NCI-H460 (cell line): ENCODE measurements around the gene ADAM12. TPM values are rescaled to one million over a fixed set of nuclear protein-coding genes. Genes with fewer than 3 reads are reported as not detected.

Source experiments
- DNase-seq: peaks from one replicate; pipeline ENCODE4 v3.0.0-alpha.2; 2016; ENCODE audit warnings: low read depth; ENCODE audit errors: extremely low read depth
- total RNA-seq: library from RNA; depleted of rRNA; stranded (reverse); fragments of >200 nt; shearing (Covaris generic); gene quantifications from 2 replicates; pipeline ENCODE4 v1.2.3, GENCODE V29; 2014

Gene ADAM12
- total RNA-seq, 1 experiment from 2014 or later, result 1.1 TPM

DNA sequence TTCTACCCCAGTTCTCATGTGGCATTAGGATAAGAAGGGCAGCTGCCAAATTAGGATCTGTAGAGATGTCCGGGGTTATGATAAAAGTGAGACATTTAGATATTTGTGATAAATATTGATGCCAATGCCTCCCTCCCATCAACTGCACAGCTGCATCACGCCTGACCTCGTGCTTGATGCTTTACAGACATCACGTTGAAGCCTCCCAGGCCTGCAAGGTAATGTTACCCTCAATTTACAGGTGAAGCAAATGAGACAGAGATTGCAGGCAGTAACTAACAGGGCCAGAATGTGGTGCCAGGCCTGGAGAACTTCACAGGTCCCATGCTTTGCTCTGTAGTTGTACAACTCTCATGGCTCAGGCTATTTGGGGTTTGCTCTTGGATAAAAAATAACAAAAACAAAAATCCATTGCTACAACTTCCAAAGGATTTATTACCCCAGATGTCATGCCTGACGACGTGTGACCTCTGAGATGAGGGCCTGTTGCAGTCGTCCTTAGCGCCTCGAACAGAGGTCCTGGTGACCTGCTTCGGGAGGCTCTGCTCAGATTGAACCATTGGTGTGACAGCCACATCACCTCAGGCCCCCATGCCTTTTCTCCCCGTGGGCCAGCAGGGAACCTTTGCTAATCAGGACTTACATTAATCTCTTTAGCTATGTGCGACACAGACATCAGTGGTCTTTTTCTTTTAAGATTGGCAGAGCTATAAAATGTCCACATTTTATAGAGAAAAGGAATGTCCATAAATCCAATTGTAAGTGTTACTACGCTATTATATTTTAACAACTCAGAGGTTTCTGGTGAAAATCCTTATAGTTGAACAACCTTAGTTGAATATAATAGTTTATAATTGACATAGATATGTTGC is 169.3 kb downstream of the ADAM12 start:
- DNase-seq, result no peak

DNA sequence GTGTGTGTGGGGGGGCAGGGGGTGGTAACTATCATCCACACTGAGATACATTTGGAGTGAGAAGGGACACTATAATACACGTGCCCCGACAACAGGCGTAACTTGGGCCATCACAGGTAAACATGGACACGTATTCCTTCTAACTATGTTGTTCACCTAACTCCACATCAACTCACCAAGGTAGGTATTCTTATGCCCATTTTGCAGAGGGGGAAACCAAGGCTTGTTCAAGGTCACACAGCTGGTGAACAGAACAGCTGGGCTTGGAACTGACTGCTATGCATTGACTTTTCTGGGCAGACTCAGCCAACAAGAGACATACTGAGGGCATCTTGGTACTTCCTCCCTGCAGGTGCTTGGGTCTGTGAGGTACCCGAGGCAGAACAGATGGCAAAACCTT is 170.1 kb downstream of the ADAM12 start:
- no peak for DNase-seq

DNA sequence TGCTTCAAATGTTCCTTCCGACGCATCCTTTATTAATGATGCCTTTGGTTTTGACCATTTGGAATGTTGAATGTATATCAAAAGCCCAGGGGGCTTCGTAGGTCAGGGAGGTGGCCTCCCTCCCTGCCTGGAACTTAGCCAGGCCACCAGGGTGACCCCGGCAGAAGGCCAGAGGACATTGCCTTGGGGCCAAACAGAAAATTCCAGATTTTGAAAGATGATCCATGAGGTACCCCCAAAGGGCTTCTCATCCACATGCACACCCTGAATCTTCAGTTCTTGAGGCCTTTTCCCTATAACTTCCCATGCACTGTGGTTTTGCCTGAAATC is 171.7 kb downstream of the ADAM12 start:
- DNase-seq, result no peak

DNA sequence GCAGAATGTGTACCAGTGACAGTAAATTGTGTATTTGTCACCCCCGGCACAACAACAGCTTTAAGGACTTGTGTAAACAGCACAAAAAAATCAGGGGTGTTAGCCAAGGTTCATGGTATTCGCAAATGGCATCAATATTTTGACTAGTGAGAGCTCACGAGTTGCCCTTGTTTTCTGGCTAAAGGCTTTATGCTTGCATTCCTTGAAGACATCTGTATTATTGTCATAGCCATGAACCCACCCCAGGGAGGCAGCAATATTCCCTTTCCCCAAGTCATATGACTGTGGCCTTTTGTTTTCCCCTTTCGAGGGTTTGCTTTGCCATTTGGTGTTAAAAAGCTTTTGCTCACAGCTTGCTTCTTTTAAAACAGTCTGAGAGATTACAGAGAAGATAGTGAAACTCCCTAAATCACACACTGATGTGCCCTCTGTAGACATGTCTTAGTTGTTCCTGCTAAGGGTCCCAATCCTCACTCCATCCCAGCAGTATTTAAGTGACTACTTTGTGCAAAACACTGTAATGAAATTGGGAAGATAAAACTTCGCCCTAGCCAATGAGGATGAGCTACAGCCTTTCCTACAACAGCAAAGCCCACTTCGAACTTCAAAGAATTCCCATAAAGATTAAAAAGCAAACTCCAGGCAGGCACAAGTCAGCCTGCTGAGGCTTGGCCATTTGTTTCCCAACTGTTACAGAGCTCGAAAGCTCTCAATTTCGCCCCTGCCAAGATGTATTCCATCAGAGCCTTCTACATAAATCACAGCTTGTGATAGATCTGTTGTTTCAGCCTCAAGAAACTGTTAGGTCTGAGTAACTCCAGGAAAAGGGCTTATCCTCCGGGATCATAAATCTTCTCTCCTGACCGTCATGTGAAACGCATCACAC is 172.3 kb downstream of the ADAM12 start:
- DNase-seq, result no peak

DNA sequence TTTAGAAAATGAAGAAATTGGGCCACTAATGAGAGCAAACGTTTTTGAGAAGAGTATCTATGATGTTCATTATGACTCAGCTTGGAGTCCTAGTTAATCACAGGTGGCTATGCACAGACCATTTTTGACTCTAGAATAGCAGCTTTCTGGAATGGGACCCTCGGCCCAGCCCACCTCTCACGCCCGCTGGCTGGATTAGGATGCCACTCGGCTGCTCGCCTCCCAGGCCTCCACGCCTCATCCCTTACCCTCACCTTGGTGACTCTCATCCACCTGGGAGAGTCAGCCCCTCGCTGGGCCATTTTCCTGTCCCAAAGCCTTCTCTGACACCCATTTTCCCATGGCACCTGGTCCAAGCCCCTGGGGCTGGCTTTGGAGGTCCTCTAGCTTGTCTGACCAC is 173.6 kb downstream of the ADAM12 start:
- no peak for DNase-seq

DNA sequence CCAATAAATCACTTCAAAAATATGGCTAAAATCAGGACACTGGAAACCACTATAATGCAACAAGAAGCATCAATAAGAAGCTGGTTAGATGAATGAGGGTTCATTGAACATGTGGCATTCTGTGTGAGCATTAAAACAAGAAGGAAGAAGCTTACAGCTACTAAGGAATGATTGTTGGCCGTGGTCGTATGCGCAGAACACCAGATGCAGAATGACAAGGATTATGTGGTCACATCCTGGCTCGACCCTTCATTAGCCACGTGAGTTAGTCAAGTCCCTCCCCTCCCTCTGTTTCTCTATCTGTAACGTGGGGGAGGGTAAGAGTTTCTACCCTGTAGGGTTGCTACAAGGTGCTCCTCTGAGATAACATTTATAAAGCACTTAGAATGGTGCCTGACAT is 174.3 kb downstream of the ADAM12 start:
- no peak for DNase-seq

DNA sequence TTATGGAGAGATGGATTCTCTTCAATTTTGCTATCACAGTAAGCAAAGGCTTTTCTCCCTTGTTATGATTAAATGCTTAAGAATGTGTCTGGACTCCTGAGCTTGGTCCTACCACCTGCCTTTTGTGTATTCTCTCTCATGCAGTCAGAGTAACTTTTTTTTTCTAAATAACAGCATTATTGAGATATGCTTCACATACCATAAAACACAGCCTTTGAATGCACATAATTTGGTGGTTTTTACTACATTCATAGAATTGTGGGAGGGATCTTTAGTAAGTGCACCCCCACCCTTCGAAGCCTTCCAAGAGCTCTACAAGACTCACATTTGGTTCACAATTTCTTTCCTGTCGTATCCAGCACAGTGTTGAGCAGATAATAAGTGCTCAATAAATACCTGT is 175.5 kb downstream of the ADAM12 start:
- DNase-seq, result no peak

DNA sequence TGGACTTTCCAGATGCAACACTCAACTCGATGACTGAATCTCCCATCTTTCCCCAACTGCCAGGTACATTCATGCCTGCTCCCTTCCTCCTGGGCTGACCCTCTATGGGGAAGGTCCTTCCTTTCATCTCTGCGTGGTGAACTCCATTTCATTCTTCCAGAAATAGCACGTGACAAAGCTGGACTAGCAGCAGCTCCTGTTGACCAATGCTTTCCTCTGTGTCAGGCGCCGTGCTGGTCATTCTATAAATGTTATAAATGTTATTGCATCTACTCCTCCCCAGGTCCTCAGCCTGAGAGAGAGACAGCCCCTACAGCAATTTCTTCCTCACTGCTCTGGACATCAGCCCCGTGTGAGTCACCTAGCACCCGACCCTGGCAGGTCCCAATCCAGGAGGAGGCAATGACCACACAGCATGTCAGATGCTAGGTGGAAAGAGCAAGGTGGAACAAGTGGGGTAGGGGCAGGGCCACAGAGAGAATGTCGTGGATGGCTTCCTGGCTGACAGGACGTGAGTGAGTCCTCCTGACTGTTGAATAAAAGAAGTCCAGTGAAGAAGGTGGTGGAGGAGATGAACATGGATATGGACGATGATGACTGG is 178.1 kb downstream of the ADAM12 start:
- no peak for DNase-seq

DNA sequence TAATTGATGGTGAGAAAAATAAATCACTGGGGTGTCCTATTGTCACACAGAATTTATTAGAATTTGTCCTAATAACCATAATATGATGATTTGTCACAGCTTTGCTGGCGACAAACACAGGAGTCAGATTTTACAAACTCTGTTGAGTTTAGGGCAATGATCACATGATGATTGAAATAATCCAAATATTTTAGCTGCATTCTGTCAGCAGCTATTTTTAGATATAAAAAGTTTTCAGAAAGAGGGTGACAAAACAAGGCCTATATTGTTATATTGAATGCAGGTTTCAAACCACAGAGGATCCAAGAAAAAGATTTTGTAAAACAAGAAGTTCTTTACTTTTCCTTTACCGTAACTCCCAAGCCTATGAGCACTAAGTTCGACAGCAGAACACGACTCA is 178.8 kb downstream of the ADAM12 start:
- no peak for DNase-seq

DNA sequence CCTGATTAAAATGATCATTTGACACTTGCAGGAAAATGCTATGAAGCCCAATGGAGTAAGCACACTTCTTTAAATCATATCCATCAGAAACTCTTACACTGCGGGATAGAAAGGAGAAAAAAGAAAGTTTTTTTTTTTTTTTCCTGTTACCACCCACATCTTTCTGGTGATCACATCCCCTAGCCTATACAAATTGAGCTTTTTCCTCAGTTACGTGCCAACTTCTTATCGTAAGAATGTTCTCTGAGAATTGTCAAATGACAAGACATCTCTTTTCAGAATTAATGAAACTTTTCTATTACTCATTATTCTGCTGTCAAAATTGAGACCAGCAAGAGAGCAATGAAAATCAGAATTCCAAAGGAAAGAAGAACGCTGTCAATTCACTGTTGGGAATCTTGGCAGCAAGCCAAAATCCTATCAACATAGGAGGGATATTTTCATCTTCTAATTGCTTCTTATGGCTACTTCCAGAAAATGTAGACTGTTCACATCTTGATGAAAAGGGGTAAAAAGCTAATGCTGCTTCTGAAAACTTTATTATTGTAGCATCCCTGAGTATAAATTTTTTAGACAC is 179.5 kb downstream of the ADAM12 start:
- DNase-seq, result no peak

DNA sequence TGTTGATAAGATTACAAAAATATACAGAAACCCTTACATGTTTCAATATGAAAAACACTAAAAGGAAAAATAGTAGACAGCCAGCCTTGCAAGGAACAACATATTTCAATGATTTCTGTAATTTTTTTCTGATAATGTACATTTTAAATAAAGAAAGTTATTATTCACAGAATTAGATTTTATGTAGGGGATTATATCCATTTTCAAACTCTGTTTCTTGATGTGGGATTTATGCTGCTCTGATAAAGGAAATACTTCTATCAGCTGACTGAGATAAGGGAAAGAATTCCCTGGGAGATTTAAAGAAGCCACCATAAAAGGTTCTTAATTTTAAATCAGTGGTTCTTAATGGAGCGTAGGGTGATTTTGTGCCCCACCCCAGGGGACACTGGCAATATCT is 180.4 kb downstream of the ADAM12 start:
- DNase-seq, result no peak

DNA sequence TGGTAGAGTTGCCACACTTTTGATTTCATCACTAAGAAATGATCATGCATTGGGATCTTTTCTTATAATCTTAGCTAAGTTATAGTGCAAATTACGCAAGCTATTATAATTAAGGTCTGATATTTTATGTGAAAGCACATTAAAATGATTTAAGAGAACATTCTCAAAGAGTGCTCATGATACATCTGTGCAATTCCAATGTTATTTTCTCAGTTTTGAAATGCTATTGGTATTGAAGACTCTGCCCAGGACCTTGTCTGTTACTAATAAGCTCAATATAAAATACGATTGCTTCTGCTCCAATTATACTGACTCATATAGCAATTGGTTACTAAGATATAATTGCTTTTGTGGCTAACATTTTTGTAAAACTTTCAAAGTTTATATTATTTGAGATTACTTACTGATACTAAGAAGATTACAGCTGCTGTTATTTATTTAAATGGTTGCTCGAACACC is 180.9 kb downstream of the ADAM12 start:
- no peak for DNase-seq

DNA sequence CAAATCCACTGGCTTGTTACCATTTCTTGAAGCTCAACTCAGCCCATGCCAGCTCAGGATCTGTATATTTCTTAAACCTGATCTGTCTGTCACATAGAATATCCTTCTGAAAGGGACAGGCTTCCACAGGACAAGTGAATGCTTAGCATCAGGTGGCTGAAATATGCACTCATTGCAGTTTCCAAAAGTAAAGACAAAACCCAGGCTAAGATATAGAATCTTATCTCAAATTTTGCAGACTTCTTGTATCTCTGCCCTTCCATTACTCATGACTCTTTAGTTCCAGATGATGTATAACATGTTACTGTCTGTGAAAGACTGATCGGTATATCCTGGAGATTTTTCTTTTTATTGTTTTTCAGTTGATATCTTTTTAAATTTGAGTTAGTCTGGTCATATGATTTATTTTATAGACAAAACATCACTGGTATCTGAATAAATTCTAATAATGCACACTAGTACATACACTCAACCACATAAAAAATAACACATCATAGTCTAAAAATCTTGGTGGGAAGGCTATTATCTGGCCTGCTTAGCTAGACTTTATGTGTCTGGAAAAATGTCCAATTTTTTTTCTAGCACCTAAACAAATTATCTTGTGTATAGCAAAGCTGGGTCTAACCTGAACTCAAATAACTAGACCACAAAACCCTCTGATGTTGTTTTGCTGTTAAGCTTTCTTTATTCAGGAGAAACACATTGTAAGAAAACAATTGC is 182.6 kb downstream of the ADAM12 start:
- no peak for DNase-seq

DNA sequence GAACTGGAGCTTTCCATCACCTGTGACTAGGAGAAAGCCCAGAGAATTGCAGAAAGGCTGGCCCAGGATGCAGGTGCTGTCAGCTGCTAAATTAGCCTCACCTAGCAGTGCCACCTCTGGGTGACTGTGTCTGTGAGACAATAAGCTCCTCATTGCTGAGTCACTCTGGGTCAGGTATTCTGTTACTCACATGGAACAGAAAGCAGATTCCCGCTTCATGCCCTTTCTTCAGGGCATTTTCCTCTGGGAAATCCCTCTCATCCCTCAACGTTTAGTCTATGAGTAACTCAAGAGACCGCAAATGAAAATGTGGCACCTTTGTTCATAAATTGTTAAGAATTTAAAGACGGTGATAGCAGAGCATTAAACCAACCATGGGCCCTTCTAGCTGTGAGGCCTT is 184.0 kb downstream of the ADAM12 start:
- no peak for DNase-seq

DNA sequence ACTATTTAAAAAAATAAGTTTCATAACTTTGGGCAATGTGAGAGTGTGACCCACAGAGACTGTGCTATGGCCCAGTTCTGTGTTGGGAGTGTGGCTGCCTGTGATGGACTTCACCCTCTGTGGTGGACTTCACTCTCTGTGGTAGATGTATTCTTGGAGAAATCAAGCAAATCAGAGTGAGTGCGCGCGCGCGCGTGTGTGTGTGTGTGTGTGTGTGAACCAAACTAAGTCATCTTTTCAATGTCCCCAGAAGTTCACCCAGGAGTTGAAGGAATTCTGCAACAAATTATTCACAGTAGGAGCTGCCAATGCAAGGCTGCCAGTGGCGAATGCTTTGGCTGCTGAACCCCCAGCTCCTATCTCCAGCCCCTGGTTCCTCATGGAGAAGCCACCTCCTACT is 184.5 kb downstream of the ADAM12 start:
- no peak for DNase-seq

DNA sequence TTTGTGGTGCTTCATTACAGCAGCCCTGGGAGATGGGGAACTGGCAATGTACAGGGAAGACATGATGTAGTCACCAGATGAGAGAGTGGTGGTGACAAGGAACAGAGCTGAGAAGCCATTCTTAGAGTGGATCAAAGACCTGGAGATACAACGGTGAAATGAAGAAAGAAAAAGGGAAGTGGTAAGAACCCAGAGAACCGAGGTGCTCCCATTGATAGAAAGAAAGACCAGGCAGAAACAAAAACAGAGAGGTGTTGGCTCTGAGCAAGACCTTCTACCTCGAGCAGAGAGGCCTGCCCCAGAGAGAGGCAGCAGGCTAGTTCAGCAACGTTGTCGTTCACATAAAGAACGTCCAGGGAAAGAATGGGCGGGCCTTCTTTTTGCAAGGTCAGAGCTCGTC is 186.7 kb downstream of the ADAM12 start:
- no peak for DNase-seq

DNA sequence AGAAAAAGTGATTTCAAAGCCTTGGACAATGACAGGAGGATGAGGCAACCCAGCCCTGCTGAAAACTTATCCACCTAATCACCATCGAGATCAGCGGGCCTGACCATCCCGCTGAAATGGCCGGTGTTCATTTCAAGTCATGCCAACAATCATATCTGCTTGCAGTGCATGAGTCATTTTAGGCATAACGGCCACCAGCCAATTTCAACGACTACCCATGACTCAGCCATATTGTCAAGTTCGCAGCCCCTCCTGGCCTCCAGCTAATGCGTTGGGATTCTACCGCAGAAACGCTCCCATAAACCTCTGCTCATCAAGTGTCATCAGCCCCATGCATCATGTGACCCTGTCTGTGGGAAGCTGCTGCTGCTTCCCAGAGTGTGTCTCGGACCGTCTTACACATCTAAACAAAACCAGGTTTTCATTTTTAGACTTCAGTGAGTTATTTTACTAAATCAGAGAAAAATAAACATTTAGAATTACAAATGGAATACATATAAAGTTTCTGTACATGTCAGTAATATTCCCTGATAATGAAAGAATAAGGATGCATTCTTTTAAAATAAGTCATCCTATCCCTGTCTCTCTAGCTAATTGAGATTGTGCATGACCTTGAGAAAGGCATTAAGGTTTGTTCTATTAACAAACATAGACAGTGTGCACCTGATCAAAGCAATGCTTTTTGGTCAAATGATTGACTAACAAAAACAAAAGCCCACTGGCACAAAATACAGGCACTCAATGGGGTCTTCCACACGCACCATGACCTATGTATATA is 188.9 kb downstream of the ADAM12 start:
- DNase-seq, result peak; percentile 33

DNA sequence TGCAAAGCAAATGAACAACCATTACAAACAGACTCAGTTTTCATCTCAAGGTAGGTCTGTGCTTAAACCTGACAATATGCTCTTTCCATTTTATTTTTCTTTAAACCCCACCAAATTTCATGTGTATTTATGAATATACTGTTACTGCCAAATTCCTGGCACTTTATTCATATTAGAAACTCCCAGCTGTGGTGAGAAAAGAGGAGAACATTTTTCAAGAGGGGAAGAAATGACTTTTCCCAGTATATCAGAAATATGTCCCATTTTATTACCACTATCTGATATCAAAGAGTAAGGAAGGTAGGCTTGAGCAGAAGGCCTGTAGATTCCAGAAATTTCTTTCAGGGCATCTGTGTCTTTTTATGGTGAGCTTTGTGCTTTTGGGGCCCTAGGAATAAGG is 189.6 kb downstream of the ADAM12 start:
- no peak for DNase-seq

DNA sequence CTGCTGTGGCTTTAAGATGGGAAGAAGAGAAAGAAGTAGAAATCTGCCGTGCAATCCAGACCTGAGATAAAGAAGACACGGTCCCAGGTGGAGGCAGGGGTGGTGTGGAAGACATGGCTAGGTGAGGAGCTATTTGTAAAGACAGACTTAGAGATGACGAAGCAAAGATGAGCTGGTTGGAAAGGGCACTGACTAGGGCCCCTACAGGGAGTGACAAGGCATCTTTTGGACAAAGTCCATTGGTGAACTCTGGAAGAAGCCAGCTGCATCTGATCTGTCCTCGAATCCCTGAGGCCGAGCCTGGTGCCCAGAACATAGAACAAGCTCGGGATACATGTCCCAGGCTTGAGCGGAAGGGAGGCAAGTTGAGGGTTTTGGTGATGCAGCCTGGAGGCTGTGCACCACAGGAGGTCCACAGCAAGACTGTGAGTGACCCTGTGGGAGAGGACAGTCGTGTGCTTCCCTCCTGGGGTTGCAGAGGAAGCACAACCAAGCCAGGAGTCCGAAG is 191.2 kb downstream of the ADAM12 start:
- DNase-seq, result no peak
